Stimulated activated CD4-positive, alpha-beta T cell treated with anti-CD3 and anti-CD28 coated beads, Interleukin-12 subunit alpha, Interleukin-12 subunit beta, amount 100 ng/mL, for 24 hours (primary cell): Measurements from ENCODE around the gene PRPSAP2.

Source experiments
- DNase-seq, 2 experiments: peaks; one replicate each; pipeline ENCODE4 v3.0.0-alpha.2; 2020; ENCODE audit warnings: low read depth in 2 of 2

Gene PRPSAP2

DNA sequence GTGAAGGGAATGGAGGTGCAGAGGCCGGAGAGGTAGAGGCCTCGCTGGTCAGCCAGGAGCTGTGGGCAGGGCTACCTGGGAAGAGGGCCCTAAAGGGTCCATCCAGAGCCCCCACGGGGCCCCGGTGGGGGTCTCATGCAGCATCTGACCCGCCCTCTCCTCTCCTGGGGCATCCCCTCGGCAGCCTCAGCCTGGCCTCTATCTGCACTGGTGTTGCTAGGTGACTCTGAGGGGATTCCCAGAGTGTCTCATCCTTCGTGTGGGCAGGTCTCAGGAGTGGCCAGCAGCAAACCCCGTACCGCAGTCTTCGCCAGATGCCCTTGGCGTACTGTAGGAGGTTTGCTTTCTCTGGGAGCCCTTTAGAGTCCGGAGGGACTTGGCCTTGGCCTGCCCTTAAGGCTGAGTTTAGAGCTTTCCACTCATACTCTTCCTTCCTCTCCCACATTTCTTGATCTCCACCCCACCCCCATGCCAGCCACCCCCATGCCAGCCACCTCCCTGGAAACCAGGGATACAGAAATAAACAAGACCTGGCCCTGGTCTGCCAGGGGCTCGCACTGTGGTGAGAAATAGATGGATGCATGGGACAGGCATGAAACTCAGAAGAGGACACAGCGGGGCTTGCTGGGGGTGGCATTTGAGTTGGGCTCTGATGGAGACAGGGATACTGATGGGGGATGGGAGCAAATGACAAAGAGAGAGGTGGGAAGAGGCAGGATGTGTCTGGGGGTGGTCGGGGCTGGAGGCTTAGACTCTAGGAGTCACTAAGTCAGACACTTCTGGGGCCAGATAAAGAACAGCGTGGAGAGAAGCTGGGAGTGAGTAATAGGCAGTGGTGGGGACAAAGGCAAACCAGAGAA, 103.9 kb downstream of the PRPSAP2 start:
- DNase-seq, result no peak

DNA sequence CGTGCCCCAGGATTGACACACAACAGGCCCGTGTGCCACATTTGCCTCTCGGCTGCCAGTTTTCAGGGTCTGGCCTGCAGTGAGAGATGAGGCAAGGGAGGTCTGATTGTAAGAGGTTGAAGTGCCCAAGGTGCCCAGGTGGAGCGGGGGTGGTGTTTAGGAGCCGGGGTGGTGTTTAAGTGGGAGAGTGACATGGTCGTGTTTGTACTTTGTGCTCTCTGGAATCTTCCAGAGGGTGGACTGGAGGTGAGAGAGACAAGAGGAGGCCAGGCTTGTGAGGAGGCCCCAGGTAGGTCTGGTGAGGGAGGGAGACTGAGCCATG, 104.5 kb downstream of the PRPSAP2 start:
- DNase-seq, result no peak

- DNase-seq, result no peak
Measured at GRCh38 chr17:18963126-18964017, 105.4 kb downstream of the PRPSAP2 start.

- no peak for DNase-seq
Measured at GRCh38 chr17:18964018-18964351, 106.1 kb downstream of the PRPSAP2 start.

DNA sequence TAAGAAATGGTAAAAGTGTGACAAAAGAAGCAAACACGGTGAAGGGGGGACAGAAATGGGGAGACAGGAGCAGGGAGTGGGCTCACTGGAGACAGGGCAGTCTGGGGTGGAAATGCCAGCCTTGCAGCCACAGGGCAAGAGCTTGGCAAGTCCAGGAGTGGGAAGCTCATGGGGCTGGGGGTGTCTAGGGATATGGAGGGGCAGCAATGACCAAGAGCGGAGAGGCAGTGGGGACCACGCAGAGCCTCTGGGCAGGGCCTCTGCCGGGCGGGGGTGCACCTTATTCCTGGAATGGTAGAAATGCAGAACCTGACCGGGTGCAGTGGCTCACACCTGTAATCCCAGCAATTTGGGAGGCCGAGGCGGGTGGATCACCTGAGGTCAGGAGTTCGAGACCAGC, 106.6 kb downstream of the PRPSAP2 start:
- no peak for DNase-seq

DNA sequence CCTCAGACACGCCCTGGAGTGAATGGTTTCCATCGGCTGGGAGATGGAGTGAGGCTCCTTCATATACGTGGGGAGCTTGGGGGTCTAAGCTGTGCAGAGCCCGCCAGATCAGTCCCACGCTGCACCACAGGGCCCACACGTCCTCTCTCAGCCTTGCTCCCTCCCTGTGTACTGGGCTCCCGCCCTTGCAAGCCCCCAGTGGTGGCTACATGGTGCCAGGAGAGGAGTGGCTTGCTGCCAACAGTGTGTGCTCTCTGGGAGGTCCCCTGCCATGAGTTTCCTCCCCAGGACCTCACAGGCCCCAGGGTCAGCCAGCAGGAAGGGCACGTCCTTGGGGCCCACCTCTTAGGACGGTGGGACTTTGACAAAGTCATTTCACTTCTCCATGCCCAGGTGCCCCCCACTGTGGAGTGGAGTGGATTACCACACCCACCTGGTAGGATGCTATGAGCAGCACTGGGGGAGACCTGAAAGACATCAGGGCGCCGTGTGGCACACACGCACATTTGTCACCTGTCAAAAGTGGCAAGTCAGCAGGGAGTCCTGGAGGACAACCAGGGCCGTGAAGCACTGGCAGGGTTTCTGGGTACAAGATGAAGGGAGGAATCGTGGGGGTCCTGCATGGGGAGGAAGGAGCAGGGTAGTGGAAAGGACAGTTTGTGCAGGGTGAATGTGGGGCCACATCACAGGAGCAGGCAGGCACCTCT, 107.8 kb downstream of the PRPSAP2 start:
- DNase-seq, result no peak

DNA sequence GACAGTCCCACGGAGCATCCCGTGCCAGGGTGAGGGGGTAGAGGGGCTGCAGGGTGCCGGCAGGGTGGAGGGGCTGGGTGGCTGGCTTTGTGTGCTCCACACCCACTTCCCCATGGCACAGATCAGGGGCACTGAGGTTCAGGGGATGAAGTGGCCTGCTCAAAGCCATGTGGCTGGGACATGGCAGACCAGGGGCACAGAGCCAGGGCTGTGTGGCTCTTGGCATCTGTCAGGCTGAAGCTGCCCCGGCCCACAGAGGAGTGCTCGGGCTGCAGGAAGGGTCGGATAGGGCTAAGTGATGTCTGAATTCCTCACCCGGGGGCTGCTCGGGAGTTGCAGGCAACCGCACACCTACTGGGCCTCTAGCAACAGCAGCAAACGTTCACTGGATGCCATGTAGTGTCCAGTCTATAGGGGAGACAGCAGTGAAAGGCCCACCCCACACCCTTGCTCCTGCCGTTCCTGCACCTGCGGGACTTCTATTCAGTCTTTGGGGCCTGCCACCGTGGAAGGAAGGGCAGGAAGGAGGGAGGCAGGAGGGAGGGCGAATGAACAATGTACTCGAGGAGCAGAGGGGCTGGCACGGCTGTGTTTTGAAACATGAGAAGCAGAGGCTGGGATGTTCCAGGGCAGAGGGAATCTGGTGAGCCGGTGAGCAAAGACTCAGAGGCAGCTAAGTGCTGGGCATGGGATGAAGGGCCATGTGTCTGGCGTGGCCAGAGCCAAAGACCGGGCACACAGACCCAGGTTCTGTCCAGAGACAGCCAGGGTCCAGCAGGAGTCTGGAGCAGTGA, 109.1 kb downstream of the PRPSAP2 start:
- no peak for DNase-seq

GRCh38 chr17:18967916-18968315, 110.0 kb downstream of the PRPSAP2 start:
- no peak for DNase-seq

DNA sequence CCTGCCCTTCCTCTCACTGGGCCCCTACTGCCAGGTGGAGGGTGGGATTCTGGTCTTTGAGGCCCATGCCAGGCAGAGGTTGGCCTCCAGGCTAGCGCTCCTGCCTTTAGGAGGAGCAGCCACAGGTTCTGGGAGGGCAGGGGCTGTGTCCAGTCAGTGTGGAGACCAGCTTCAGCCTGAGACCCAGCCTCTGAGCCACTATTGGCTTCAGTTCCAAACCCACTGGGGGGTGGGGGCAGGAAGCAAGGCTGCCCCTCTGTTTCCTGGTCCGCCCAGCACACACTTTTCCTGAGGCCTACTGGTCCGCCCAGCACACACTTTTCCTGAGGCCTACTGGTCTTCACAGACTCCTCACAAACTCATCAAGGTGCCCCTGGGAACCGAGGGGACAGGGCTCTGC, 110.4 kb downstream of the PRPSAP2 start:
- DNase-seq, result no peak

DNA sequence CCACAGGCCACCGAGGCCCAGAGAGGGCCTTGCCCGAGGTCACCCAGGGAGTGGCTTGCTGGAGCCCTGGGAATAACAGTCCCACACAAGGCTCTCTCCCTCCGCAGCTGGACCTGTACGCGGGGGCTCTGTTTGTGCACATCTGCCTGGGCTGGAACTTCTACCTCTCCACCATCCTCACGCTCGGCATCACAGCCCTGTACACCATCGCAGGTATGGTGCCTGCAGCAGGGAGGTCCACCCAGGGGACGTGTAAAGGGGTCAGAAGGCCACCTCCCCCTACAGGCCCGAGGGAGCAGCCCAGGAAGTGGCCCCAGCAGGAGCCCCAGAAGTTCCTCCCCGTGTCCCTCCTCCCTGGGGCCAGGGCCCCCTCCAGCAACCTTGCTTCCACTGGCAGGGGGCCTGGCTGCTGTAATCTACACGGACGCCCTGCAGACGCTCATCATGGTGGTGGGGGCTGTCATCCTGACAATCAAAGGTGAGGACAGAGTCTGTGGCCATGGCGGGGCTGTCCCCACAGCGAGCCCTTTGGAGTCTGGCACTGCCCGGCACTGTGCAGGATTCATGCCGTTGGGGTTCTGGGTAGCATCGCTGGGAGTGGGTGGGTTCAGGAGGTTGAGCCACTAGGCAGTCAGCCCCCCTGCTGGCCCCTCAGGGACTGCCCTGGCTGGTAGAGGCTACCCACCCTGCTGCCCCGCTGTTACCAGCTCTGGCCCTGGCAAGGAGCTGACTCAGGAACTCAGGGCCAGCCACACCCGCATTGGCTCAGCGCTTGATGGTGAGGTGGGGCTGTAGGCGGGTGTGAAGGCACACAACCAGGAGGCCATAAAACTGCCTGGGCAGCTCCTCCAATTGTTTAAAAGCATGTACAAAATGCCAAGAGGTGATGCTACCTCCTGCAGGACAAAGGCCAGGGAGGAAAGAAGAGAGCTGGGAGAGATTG, 111.3 kb downstream of the PRPSAP2 start:
- DNase-seq, result no peak

GRCh38 chr17:18970582-18971480, 112.9 kb downstream of the PRPSAP2 start:
- no peak for DNase-seq

DNA sequence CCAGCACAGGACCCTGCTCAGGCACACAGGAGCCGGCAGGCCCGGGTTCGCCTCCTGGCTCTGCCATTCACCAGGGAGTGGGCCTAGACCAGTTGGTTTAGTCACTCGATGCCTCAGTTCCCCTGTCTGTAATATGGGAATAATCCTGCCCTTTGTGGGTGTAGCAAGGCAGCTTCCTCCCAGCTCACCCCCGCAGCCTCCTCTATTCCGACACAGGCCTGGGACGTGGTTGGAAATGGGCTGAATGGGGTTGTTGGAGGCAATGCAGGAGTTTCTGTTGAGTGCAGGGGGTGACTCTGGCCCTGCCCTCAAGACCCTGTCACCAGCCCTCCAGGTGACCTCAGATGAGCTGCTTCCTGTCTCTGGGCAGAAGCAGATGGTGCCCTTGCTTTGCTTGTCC, 113.9 kb downstream of the PRPSAP2 start:
- DNase-seq, result no peak

DNA sequence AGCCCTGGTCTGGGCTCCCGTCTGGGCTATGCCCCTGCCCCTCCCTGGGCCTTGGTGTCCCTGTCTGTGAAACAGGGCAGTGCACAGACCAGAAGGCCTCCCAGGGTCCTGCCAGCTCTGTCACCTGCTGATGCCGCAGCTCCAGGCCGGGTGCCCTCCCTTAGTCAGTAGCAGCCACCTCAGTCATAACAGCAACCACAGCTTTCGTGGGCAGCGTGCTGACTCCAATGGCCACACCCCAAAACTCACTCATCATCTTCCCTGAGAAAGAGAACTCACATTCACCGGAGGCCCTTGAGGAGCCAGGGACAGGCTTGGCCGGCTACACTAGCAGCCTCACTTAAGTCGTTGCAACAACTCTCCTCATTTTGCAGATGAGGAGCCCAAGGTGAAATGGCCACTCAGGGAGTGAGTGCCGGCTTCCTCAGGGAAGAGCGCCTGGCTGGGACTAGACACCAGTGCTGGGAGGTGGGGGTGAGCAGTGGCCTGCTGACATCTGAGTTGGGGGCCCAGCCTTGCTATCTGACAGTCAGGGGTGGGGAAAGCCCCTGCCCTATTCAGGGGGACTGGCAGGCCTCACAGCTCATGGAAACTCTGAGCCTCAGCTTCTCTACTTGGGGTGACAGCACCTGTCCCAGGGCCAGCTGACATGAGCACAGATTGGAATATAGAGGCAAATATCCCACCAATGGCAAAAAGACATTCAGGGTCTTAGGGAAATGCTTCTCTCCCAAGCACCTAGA, 116.6 kb downstream of the PRPSAP2 start:
- no peak for DNase-seq

DNA sequence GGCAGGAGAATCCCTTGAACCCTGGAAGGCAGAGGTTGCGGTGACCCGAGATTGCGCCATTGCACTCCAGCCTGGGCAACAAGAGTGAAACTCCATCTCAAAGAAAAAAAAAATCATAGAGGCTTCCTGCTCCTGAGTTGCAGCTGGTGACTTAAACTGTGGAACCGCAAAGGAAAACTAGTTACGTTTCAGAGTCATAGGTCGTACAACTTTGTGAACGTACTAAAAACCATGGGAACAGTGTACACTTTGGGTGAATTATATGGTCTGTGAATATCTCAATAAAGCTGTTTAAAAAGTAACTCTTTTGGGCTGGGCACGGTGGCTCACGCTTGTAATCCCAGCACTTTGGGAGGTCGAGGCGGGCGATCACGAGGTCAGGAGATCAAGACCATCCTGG, 117.7 kb downstream of the PRPSAP2 start:
- DNase-seq, result no peak

DNA sequence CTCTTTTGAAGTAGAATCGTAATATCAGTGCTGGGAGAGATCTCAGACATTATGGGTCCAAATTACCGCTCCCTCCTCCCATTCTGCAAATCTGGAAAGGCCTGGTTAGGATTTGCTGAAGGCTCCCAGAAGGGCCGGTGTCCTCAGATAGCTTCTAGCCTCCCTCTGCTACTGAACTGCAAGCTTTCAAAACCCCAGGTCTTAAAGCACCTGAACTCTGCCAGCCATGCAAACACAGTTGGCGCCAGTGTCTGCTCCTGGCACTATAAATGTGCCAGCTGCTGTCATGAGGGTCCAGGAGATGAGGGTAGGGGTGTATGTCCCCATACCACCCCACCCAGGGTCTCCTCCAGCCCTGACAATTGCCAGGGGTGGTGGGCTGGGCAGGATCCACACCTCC, 118.3 kb downstream of the PRPSAP2 start:
- no peak for DNase-seq

- no peak for DNase-seq
Measured at GRCh38 chr17:18977021-18977420, 119.1 kb downstream of the PRPSAP2 start.

- DNase-seq, result no peak
Measured at GRCh38 chr17:18977646-18978045, 119.7 kb downstream of the PRPSAP2 start.

GRCh38 chr17:18978050-18978449, 120.1 kb downstream of the PRPSAP2 start:
- no peak for DNase-seq

- no peak for DNase-seq
Measured at GRCh38 chr17:18978655-18979054, 120.7 kb downstream of the PRPSAP2 start.
